OCI-LY3 (cell line): ENCODE data around the gene AQP1.

ENCODE experiments used
- EZH2phosphoT487 ChIP-seq: fragments of 200-600 bp; shearing (Covaris generic); IDR thresholded peaks from 2 replicates; pipeline ENCODE4 v1.6.1; 2018; ENCODE audit warnings: antibody characterized with exemption, mixed run types, low read depth
- TF ChIP-seq, protein P1 (sequence below): fragments of 200-600, 300-600 bp; sonication (generic); IDR thresholded peaks from 2 replicates; pipeline ENCODE4 v1.5.1; 2014; ENCODE audit warnings: antibody characterized with exemption, low read length, low read depth

GRCh38 chr7:30893357-30893756, 18.3 kb upstream of the AQP1 start:
- TF ChIP-seq, protein P1, sequence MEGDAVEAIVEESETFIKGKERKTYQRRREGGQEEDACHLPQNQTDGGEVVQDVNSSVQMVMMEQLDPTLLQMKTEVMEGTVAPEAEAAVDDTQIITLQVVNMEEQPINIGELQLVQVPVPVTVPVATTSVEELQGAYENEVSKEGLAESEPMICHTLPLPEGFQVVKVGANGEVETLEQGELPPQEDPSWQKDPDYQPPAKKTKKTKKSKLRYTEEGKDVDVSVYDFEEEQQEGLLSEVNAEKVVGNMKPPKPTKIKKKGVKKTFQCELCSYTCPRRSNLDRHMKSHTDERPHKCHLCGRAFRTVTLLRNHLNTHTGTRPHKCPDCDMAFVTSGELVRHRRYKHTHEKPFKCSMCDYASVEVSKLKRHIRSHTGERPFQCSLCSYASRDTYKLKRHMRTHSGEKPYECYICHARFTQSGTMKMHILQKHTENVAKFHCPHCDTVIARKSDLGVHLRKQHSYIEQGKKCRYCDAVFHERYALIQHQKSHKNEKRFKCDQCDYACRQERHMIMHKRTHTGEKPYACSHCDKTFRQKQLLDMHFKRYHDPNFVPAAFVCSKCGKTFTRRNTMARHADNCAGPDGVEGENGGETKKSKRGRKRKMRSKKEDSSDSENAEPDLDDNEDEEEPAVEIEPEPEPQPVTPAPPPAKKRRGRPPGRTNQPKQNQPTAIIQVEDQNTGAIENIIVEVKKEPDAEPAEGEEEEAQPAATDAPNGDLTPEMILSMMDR, result no peak
- no peak for TF ChIP-seq EZH2phosphoT487
